ENCODE measurements around the gene BTG4. TPM values are rescaled to one million over a fixed set of nuclear protein-coding genes. Genes with fewer than 3 reads are reported as not detected.

Gene BTG4
- total and polyA plus RNA-seq, 2 experiments from 2014 or later, result not detected

GRCh38 chr11:111469200-111469599 is 43.0 kb downstream of the BTG4 start:
- H3K9me2 ChIP-seq (replicated peaks; ENCODE audit: insufficient read depth), result no peaks in the 10 kb centered on the region
- H3K36me3 ChIP-seq (replicated peaks; ENCODE audit: insufficient read depth, low read depth), result no peaks in the 10 kb centered on the region
- H3K4me2 ChIP-seq, result no peak overlapping the region
- no peak for DNase-seq (ENCODE audit: low spot score)
- no peaks in the 10 kb centered on the region for H3K4me1 ChIP-seq (ENCODE audit: insufficient read depth)
- 50% methylated on average over 4 of the region's 4 CpGs for WGBS (ENCODE audit: low lambda C conversion rate, missing lambda C conversion rate)
- no peaks in the 10 kb centered on the region for H3K79me2 ChIP-seq
- no peak overlapping the region for H3K27ac ChIP-seq
- no peak overlapping the region for H2AFZ ChIP-seq
- H3K9me3 ChIP-seq (ENCODE audit: low read depth), result no peaks in the 10 kb centered on the region
- TF ChIP-seq EZH2 (IDR thresholded peaks at IDR 0.05; ENCODE audit: borderline replicate concordance) (no peak), EZH2phosphoT487 (IDR thresholded peaks at IDR 0.05; ENCODE audit: low read depth, severe bottlenecking, unreplicated experiment) (no peak), CTCF (IDR thresholded peaks at IDR 0.05; ENCODE audit: poor library complexity) (no peak)
- H3K4me3 ChIP-seq, result no peak overlapping the region
- no peaks in the 10 kb centered on the region for H4K20me1 ChIP-seq (ENCODE audit: insufficient read depth, poor library complexity, severe bottlenecking)
- no peaks in the 10 kb centered on the region for H3K27me3 ChIP-seq

GRCh38 chr11:111466615-111467014 is 45.6 kb downstream of the BTG4 start:
- no peaks in the 10 kb centered on the region for H3K27me3 ChIP-seq
- no peaks in the 10 kb centered on the region for H4K20me1 ChIP-seq (ENCODE audit: insufficient read depth, poor library complexity, severe bottlenecking)
- no peaks in the 10 kb centered on the region for H3K4me1 ChIP-seq (ENCODE audit: insufficient read depth)
- no peaks in the 10 kb centered on the region for H3K9me2 ChIP-seq (replicated peaks; ENCODE audit: insufficient read depth)
- H3K4me3 ChIP-seq, result no peak overlapping the region
- no peak for DNase-seq (ENCODE audit: low spot score)
- no peaks in the 10 kb centered on the region for H3K9me3 ChIP-seq (ENCODE audit: low read depth)
- H3K27ac ChIP-seq, result no peak overlapping the region
- no peaks in the 10 kb centered on the region for H3K36me3 ChIP-seq (replicated peaks; ENCODE audit: insufficient read depth, low read depth)
- H2AFZ ChIP-seq, result no peak overlapping the region
- H3K4me2 ChIP-seq, result no peak overlapping the region
- H3K79me2 ChIP-seq, result no peaks in the 10 kb centered on the region
- TF ChIP-seq CTCF (IDR thresholded peaks at IDR 0.05; ENCODE audit: poor library complexity) (no peak), EZH2phosphoT487 (IDR thresholded peaks at IDR 0.05; ENCODE audit: low read depth, severe bottlenecking, unreplicated experiment) (no peak), EZH2 (IDR thresholded peaks at IDR 0.05; ENCODE audit: borderline replicate concordance) (no peak)

- no peaks in the 10 kb centered on the region for H3K79me2 ChIP-seq
- H3K4me1 ChIP-seq (ENCODE audit: insufficient read depth), result no peaks in the 10 kb centered on the region
- WGBS (ENCODE audit: low lambda C conversion rate, missing lambda C conversion rate), result 76% methylated on average over 1 of the region's 1 CpG
- H3K9me3 ChIP-seq (ENCODE audit: low read depth), result no peaks in the 10 kb centered on the region
- H3K36me3 ChIP-seq (replicated peaks; ENCODE audit: insufficient read depth, low read depth), result no peaks in the 10 kb centered on the region
- no peaks in the 10 kb centered on the region for H3K27me3 ChIP-seq
- H3K27ac ChIP-seq, result no peak overlapping the region
- H4K20me1 ChIP-seq (ENCODE audit: insufficient read depth, poor library complexity, severe bottlenecking), result no peaks in the 10 kb centered on the region
- DNase-seq (ENCODE audit: low spot score), result no peak
- no peak overlapping the region for H3K4me3 ChIP-seq
- TF ChIP-seq CTCF (IDR thresholded peaks at IDR 0.05; ENCODE audit: poor library complexity) (no peak), EZH2phosphoT487 (IDR thresholded peaks at IDR 0.05; ENCODE audit: low read depth, severe bottlenecking, unreplicated experiment) (no peak), EZH2 (IDR thresholded peaks at IDR 0.05; ENCODE audit: borderline replicate concordance) (no peak)
- no peak overlapping the region for H2AFZ ChIP-seq
- no peak overlapping the region for H3K4me2 ChIP-seq
- no peaks in the 10 kb centered on the region for H3K9me2 ChIP-seq (replicated peaks; ENCODE audit: insufficient read depth)
Measured at GRCh38 chr11:111465400-111465799, 46.8 kb downstream of the BTG4 start.

GRCh38 chr11:111463276-111463675 is 48.9 kb downstream of the BTG4 start:
- Histone ChIP-seq H3K27me3 (peaks cover 5% of the 10 kb centered on the region), H2AFZ (no peak overlapping the region), H3K27ac (no peak overlapping the region), H3K9me3 (ENCODE audit: low read depth) (no peaks in the 10 kb centered on the region), H3K79me2 (no peaks in the 10 kb centered on the region), H3K4me2 (no peak overlapping the region), H3K9me2 (replicated peaks; ENCODE audit: insufficient read depth) (no peaks in the 10 kb centered on the region), H3K36me3 (replicated peaks; ENCODE audit: insufficient read depth, low read depth) (no peaks in the 10 kb centered on the region), H3K4me3 (no peak overlapping the region), H3K4me1 (ENCODE audit: insufficient read depth) (no peaks in the 10 kb centered on the region), H4K20me1 (ENCODE audit: insufficient read depth, poor library complexity, severe bottlenecking) (no peaks in the 10 kb centered on the region)
- TF ChIP-seq EZH2 (IDR thresholded peaks at IDR 0.05; ENCODE audit: borderline replicate concordance) (no peak), EZH2phosphoT487 (IDR thresholded peaks at IDR 0.05; ENCODE audit: low read depth, severe bottlenecking, unreplicated experiment) (no peak)
- WGBS (ENCODE audit: low lambda C conversion rate, missing lambda C conversion rate), result 92% methylated on average over 4 of the region's 4 CpGs
- no peak for DNase-seq (ENCODE audit: low spot score)
